GM19351 (cell line): ENCODE measurements around the gene KPNA3.
"Not testable (repeated sequence)": the region's sequence is repeated elsewhere in the genome, so short reads cannot be mapped to it uniquely, and the experiment has no call there.

ENCODE experiments used
- ATAC-seq: cut with Tn5 transposase; IDR thresholded peaks from one replicate; pipeline ENCODE4 v1.9.1; 2021; ENCODE audit warnings: mild to moderate bottlenecking, moderate library complexity; ENCODE audit not compliant: unreplicated experiment

Gene KPNA3

DNA sequence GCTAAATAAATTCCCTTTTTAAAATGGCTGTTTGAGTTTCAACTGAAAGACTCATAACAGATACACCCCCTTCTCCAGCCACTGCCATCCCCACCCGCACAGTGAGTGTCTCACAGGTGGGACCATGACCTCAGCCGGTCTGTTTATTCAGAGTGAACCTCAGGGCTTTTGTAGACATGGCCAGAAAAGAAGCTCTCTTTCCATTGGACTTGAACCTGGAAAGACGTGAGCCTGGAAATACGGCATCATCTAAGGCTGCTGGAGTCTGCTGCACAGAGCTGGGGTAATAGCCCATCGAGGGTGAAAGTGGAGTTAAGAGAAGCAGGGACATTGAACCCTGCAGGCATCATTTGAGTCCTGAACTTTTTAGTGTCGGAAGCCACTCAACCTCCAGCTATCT is 15.2 kb upstream of the KPNA3 start:
- no peak for ATAC-seq

DNA sequence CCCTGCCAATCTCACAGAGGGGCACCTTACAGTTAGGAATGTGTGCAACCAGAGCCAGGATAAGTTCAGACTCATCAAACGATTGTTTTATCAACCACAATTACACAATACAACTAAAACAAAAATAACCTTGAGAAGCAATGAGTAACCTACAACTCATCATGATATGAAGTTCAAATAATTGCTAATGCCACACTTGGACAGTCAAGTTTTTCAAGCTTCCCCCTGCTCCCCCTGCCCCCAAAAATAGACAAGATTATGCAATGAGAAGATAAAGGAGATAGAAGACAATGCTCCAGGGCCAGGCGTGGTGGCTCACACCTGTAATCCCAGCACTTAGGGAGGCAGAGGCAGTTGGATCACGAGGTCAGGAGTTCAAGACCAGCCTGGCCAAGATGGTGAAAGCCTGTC is 13.6 kb upstream of the KPNA3 start:
- ATAC-seq: no peak

DNA sequence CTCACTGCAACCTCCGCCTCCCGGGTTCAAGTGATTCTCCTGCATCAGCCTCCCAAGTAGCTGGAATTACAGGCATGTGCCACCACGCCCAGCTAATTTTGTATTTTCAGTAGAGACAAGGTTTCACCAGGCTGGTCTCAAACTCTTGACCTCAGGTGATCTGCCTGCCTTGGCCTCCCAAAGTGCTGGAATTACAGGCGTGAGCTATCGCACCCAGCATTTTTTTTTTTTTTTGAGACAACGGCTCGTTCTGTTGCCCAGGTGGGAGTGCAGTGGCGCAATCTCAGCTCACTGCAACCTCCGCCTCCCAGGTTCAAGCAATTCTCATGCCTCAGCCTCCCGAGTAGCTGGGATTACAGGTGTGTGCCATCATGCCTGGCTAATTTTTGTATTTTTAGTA is 10.6 kb upstream of the KPNA3 start:
- ATAC-seq: not testable (repeated sequence)

- no peak for ATAC-seq
These were observed 9.9 kb upstream of the KPNA3 start for GRCh38 chr13:49802426-49802825.

- peak; percentile 19 for ATAC-seq
These were observed 552 bp downstream of the KPNA3 start for GRCh38 chr13:49791711-49792549.

- no peak for ATAC-seq
These were observed 1.2 kb downstream of the KPNA3 start for GRCh38 chr13:49791315-49791710.

GRCh38 chr13:49789968-49790367 is 2.5 kb downstream of the KPNA3 start:
- ATAC-seq: no peak

DNA sequence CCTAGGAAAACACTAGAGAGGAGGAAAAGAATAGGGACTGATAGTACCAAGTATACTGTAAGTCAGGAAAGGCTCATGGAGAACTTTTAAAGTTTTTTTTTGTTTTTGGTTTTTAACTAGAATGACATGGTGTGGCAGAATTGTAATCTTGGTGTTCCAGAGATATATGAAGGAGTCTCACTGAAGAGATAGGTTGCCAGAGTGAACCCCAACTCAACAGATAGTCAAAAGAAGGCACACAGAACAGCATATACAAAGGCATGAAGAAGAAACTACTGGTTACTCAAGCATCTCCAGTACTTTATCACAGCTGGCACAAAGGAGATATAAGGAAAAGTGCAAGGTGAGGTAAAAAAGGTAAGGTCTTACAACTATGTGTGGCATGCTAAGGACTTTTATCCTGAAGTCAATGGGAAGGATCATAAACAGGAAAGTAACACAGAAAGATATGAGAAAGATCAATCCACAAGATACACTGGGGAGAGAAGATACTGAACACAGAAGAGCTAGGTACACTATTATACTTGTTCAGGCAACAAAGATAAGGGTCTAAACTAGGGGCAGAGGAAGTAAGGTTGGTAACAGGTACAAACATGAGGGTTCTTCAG is 6.0 kb downstream of the KPNA3 start:
- no peak for ATAC-seq

DNA sequence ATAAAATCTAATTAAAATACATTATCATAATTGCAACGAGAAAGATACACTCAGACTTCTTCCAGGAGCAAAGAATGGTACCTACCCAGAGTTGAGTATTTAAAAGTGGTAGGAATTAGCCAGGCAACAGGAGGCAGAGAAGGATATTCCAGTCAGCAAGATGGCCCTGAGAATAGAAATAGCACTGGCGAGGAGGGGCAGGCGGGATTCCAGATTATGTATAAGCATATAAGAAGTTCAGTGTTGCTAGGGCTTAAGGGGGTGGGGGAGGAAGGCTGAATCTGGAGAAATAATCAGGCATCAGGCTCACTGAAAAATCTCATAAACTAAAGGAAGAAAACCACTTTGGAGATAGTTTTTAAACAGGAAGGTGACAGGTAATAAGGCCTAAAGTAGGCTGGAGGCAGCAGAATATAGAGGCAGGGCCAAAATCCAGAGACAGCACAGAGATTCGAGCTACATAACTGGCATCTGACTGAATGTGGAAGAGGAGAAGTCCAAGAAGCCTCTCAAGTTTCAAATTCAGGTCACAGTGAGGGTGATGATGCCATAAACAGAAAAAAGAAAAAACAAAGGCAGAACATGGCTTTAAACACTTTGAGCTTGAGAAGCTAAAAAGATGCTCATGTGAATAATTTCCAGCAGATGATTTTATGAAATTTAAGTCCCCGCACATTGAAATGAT is 7.5 kb downstream of the KPNA3 start:
- no peak for ATAC-seq

DNA sequence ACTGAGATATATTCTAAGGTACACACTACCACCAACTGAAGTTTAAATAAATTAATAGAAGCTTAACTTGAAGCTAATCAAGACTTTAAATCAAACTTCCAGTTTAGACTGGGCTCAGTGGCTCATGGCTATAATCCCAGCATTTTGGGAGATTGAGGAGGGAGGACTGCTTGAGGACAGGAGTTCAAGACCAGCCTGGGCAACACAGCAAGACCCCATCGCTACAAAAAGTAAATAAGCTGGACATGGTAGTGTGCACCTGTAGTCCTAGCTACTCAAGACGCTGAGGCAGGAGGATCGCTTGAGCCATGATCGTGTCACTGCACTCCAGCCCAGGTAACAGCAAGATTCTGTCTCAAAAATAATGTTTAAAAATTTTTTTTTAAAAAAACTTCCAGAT is 8.6 kb downstream of the KPNA3 start:
- no peak for ATAC-seq

DNA sequence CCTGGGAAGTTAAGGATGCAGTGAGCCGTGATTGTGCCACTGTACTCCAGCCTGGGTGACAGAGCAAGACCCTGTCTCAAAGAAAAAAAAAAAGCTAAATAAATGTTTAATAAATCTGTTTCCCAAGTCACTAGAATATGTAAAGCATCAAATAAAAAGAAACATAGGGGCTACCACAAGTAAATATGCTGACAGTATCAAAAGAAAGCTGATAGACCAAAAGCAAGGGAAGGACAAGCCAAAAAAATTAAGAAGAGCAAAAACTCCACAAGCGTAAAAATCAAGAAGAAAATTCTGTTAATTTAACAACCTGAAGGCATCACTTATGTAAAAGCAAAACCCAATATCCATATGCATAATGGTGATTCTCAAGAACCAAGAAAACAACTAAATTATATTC is 9.7 kb downstream of the KPNA3 start:
- ATAC-seq: no peak

- ATAC-seq: no peak
These were observed 10.7 kb downstream of the KPNA3 start for GRCh38 chr13:49781806-49782205.

- ATAC-seq: no peak
These were observed 12.8 kb downstream of the KPNA3 start for GRCh38 chr13:49779721-49780120.

DNA sequence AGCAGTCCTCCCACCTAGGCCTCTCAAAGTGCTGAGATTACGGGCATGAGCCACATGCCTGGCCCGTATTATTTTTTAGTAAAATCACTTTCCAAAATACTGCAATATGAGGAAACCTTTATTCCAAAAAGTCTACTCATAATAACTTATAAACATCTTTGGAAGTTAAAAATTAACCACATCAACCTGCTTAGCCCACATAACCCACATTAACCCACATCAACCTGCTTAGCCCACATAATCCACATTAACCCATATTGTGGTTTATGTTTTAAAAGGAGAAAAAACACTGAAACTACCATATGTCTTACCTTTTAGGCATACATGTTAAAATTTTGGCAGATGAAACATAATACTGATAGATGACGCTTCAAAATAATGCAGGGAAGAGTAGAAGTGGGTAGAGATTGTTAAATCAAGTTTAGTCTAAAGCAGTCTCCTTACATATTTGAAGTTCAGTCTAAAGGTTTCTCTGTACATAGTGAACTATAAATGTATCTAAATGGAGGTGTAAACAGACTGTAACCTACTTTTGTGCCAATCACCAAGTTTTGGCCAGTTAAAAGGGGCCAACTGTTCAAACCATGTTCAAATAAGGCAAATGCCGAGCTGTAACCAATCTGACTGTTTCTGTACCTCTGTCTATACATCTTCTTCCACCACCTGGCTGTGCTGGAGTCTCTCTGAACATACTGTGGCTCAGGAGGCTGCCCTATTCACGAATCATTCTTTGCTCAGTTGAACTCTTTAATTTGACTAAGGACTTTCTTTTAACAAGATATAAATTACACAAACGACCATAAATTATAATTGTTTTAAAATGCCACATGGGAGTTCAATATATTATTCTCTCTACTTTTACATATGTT is 14.5 kb downstream of the KPNA3 start:
- ATAC-seq: no peak

GRCh38 chr13:49776871-49777270 is 15.6 kb downstream of the KPNA3 start:
- ATAC-seq: no peak

DNA sequence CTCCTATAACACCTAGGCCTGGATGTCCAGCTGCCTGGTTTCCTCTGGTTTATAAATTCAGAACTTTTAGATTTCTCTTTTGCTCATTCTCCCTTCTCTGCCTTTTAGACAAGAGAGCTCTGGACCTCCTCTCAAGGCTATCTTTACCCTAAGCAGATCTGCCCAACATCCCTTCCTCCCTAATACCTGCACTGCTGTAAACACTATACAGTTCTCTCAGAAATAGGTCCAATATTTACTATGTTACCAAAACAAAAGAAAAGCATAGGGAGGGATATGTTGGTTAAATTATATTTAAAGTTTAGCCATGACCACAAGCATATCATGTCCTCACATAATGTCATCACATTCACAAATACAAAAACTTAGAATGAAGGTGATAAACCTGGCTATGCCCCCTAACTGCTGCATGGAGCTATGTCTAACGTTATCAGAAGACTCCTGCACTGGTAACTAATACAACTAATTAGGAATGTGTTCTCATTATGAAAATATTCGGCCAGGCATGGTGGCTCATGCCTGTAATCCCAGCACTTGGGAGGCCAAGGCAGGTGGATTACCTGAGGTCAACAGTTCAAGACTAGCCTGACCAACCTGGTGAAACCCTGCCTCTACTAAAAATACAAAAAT is 18.0 kb downstream of the KPNA3 start:
- ATAC-seq: no peak

GRCh38 chr13:49772828-49773227 is 19.7 kb downstream of the KPNA3 start:
- ATAC-seq: no peak

- ATAC-seq: not testable (repeated sequence)
These were observed 30.7 kb downstream of the KPNA3 start for GRCh38 chr13:49761811-49762210.

GRCh38 chr13:49760558-49760957 is 31.9 kb downstream of the KPNA3 start:
- no peak for ATAC-seq

- ATAC-seq: no peak
These were observed 33.0 kb downstream of the KPNA3 start for GRCh38 chr13:49759503-49759902.

DNA sequence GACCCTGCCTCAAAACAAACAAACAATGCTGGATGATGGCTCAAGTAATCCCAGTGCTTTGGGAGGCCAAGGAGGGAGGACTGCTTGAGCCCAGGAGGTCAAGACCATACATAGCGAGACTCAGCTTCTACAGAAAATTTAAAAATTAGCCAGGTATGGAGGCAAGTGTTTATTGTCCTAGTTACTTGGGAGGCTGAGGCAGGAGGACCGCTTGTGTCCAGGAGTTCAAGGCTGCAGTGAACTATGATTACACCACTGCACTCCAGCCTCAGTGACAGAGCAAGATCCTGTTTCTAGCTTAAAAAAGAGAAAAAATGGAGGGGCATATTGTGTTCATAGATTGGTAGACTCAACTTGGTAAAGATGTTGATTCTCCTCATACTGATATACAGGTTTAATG is 36.2 kb downstream of the KPNA3 start:
- no peak for ATAC-seq
